ENCODE measurements around the gene ANGPTL4. TPM values are rescaled to one million over a fixed set of nuclear protein-coding genes. Genes with fewer than 3 reads are reported as not detected.

ANGPTL4 gene
- total and polyA plus RNA-seq, 2 of the 13 experiments (the other 11 are each of a cell fraction or from before 2014, with no cell fraction given), result 0.80 to 21.7 TPM

DNA sequence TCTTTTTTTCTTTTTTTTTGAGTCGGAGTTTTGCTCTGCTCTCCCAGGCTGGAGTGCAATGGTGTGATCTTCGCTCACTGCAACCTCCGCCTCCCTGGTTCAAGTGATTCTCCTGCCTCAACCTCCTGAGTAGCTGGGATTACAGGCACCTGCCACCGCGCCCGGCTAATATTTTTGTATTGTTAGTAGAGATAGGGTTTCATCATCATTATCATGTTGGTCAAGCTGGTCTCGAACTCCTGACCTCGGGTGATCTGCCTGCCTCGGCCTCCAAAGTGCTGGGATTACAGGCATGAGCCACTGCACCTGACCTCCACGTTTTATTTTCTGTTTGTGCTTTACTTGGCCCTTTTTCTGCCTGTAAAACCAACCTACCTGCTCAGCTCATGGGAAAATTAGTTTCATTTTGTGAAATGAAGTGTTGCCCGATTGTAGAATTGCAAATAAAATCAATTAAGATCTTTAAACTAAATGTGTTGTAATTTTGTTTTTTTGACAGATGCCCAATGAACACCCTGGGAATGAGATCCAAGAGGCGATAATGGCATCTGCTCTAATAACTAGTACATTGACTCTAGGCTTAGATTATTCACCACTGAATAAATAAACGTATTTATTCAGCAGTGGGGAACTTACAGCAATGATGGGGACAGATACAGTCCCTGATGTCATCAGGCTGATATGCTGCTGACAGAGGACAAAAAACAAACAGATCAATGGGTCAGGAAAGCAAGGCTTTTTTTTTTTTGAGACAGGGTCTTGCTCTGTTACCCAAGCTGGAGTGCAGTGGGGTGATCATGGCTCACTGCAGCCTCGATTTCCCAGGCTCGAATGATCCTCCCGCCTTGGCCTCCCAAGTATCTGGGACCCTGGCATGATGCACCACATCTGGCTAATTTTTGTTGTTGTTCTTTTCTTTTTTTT lies 24.0 kb downstream of the ANGPTL4 start (continued):
- TF ChIP-seq, protein P1, sequence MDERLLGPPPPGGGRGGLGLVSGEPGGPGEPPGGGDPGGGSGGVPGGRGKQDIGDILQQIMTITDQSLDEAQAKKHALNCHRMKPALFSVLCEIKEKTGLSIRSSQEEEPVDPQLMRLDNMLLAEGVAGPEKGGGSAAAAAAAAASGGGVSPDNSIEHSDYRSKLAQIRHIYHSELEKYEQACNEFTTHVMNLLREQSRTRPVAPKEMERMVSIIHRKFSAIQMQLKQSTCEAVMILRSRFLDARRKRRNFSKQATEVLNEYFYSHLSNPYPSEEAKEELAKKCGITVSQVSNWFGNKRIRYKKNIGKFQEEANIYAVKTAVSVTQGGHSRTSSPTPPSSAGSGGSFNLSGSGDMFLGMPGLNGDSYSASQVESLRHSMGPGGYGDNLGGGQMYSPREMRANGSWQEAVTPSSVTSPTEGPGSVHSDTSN (CRISPR knock-in tag; IDR thresholded peaks at IDR 0.05), result peak; percentile 18; the same call in 1 of the 2 replicates
- no peak for TF ChIP-seq MAFG (CRISPR knock-in tag; IDR thresholded peaks at IDR 0.05)
- TF ChIP-seq, protein P2, sequence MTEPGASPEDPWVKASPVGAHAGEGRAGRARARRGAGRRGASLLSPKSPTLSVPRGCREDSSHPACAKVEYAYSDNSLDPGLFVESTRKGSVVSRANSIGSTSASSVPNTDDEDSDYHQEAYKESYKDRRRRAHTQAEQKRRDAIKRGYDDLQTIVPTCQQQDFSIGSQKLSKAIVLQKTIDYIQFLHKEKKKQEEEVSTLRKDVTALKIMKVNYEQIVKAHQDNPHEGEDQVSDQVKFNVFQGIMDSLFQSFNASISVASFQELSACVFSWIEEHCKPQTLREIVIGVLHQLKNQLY (CRISPR knock-in tag; IDR thresholded peaks at IDR 0.05), result peak; percentile 88
- TF ChIP-seq YEATS2 (CRISPR knock-in tag; IDR thresholded peaks at IDR 0.05; ENCODE audit: borderline replicate concordance), result peak; percentile 64; the same call in 1 of the 2 replicates
- TF ChIP-seq, protein P3, sequence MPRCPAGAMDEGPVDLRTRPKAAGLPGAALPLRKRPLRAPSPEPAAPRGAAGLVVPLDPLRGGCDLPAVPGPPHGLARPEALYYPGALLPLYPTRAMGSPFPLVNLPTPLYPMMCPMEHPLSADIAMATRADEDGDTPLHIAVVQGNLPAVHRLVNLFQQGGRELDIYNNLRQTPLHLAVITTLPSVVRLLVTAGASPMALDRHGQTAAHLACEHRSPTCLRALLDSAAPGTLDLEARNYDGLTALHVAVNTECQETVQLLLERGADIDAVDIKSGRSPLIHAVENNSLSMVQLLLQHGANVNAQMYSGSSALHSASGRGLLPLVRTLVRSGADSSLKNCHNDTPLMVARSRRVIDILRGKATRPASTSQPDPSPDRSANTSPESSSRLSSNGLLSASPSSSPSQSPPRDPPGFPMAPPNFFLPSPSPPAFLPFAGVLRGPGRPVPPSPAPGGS (CRISPR knock-in tag; IDR thresholded peaks at IDR 0.05), result no peak
- 0 out of 2 replicates have a peak, but pooled peaks have one; percentile 13 for TF ChIP-seq SIN3B (IDR thresholded peaks at IDR 0.05; ENCODE audit: low read length)
- TF ChIP-seq, protein P4, sequence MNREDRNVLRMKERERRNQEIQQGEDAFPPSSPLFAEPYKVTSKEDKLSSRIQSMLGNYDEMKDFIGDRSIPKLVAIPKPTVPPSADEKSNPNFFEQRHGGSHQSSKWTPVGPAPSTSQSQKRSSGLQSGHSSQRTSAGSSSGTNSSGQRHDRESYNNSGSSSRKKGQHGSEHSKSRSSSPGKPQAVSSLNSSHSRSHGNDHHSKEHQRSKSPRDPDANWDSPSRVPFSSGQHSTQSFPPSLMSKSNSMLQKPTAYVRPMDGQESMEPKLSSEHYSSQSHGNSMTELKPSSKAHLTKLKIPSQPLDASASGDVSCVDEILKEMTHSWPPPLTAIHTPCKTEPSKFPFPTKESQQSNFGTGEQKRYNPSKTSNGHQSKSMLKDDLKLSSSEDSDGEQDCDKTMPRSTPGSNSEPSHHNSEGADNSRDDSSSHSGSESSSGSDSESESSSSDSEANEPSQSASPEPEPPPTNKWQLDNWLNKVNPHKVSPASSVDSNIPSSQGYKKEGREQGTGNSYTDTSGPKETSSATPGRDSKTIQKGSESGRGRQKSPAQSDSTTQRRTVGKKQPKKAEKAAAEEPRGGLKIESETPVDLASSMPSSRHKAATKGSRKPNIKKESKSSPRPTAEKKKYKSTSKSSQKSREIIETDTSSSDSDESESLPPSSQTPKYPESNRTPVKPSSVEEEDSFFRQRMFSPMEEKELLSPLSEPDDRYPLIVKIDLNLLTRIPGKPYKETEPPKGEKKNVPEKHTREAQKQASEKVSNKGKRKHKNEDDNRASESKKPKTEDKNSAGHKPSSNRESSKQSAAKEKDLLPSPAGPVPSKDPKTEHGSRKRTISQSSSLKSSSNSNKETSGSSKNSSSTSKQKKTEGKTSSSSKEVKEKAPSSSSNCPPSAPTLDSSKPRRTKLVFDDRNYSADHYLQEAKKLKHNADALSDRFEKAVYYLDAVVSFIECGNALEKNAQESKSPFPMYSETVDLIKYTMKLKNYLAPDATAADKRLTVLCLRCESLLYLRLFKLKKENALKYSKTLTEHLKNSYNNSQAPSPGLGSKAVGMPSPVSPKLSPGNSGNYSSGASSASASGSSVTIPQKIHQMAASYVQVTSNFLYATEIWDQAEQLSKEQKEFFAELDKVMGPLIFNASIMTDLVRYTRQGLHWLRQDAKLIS (CRISPR knock-in tag; IDR thresholded peaks at IDR 0.05), result no peak
- TF ChIP-seq ZNF788 (CRISPR knock-in tag; IDR thresholded peaks at IDR 0.05; ENCODE audit: borderline replicate concordance), result peak; percentile 24; the same call in 1 of the 2 replicates
- peak; percentile 52; the same call in 1 of the 2 replicates for TF ChIP-seq ZNF607 (CRISPR knock-in tag; IDR thresholded peaks at IDR 0.05; ENCODE audit: borderline replicate concordance)
- 0 out of 2 replicates have a peak, but pooled peaks have one; percentile 39 for TF ChIP-seq ZBTB7B (CRISPR knock-in tag; IDR thresholded peaks at IDR 0.05)
- TF ChIP-seq, protein P5, sequence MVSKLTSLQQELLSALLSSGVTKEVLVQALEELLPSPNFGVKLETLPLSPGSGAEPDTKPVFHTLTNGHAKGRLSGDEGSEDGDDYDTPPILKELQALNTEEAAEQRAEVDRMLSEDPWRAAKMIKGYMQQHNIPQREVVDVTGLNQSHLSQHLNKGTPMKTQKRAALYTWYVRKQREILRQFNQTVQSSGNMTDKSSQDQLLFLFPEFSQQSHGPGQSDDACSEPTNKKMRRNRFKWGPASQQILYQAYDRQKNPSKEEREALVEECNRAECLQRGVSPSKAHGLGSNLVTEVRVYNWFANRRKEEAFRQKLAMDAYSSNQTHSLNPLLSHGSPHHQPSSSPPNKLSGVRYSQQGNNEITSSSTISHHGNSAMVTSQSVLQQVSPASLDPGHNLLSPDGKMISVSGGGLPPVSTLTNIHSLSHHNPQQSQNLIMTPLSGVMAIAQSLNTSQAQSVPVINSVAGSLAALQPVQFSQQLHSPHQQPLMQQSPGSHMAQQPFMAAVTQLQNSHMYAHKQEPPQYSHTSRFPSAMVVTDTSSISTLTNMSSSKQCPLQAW (CRISPR knock-in tag; IDR thresholded peaks at IDR 0.05), result peak; percentile 48; the same call in 1 of the 2 replicates
- no peak for TF ChIP-seq SRF (IDR thresholded peaks at IDR 0.05; ENCODE audit: low read depth, low read length)
- peak; percentile 25; the same call in 1 of the 2 replicates for TF ChIP-seq ZKSCAN1 (IDR thresholded peaks at IDR 0.05; ENCODE audit: low read length)
- TF ChIP-seq EED (CRISPR knock-in tag; IDR thresholded peaks at IDR 0.05), result no peak
- peak; percentile 88 for TF ChIP-seq PHF21A (CRISPR knock-in tag; IDR thresholded peaks at IDR 0.05)
- no peak for TF ChIP-seq ZNF615 (CRISPR knock-in tag; IDR thresholded peaks at IDR 0.05; ENCODE audit: borderline replicate concordance)
- TF ChIP-seq, protein P6, sequence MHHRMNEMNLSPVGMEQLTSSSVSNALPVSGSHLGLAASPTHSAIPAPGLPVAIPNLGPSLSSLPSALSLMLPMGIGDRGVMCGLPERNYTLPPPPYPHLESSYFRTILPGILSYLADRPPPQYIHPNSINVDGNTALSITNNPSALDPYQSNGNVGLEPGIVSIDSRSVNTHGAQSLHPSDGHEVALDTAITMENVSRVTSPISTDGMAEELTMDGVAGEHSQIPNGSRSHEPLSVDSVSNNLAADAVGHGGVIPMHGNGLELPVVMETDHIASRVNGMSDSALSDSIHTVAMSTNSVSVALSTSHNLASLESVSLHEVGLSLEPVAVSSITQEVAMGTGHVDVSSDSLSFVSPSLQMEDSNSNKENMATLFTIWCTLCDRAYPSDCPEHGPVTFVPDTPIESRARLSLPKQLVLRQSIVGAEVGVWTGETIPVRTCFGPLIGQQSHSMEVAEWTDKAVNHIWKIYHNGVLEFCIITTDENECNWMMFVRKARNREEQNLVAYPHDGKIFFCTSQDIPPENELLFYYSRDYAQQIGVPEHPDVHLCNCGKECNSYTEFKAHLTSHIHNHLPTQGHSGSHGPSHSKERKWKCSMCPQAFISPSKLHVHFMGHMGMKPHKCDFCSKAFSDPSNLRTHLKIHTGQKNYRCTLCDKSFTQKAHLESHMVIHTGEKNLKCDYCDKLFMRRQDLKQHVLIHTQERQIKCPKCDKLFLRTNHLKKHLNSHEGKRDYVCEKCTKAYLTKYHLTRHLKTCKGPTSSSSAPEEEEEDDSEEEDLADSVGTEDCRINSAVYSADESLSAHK (CRISPR knock-in tag; IDR thresholded peaks at IDR 0.05; ENCODE audit: borderline replicate concordance), result no peak
